LoVo (cell line): Measurements from ENCODE around the gene AADAC.
A peak's percentile ranks its signal among the peaks of the same experiment; 100 is the strongest.
"Not testable (repeated sequence)": the region's sequence is repeated elsewhere in the genome, so short reads cannot be mapped to it uniquely, and the experiment has no call there.

ENCODE experiments used
- DNase-seq: peaks from one replicate; pipeline ENCODE4 v3.0.0-alpha.2; 2016; ENCODE audit warnings: low spot score

The AADAC gene

DNA sequence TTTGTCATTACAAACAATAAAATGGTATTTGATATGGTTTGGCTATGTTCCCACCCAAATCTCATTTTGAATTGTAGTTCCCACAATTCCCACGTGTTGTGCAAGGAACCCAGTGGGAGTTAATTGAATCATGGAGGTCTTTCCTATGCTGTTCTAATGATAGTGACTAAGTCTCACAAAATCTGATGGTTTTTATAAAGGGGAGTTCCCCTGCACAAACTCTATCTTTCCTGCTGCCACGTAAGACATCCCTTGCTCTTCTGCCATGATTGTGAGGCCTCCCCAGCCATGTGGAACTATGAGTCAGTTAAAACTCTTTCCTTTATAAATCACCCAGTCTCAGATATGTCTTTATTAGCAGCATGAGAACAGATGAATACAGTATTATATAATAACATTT is 15.4 kb upstream of the AADAC start:
- no peak for DNase-seq

DNA sequence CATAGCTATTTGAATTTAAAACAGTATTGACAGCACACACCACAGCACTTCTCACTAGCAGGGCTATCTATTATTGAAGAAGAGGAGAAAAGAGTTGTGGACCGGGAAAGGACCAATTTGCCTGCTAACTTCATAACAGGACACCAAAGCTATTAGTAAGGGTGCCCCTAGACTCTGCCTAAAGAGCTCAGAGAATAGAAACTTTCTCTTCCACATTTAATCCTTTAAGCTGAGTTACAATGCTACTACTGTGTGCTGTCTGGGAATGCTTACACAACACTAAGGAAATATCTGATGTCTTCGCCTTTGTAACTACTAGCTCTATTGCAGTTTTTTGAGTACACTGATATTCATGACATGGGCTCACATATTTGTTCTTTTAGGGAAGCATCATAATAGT is 13.5 kb upstream of the AADAC start:
- DNase-seq, result no peak

DNA sequence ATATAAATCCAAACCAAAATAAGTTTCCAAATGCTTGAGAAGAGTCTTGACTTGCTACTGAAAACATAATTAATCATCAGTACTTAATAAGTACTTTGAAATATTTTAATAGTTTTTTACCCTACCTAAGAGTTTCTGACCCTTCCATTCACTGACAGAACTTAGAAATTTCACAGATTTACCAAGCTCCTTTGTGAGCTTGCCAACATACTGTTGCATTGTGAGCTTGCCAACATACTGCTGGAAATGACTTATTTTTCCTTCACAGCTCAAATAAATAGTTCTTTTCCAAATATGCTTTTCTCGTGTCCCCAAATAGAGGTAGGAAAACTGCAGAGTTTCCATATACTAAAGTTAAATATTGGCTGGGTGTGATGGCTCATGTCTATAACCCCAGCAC is 9.6 kb upstream of the AADAC start:
- no peak for DNase-seq

DNA sequence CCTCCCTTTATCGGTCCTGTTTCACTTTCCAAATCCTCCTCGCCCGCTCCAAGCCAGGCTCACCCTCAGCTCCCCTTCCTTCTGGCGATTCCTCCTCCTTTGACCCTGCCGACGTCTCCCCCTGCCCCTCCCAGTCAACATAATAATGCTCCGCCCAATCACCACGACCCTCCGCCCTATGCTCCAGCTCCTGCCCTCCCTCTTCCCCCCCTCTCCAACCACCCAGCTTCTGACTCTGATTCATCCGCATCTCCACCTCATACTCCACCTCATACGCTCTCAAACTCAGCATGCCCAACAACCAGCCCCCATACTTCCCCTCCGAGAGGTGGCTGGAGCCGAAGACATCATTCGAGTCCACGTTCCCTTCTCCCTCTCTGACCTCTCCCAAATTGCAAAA is 7.1 kb upstream of the AADAC start:
- no peak for DNase-seq

DNA sequence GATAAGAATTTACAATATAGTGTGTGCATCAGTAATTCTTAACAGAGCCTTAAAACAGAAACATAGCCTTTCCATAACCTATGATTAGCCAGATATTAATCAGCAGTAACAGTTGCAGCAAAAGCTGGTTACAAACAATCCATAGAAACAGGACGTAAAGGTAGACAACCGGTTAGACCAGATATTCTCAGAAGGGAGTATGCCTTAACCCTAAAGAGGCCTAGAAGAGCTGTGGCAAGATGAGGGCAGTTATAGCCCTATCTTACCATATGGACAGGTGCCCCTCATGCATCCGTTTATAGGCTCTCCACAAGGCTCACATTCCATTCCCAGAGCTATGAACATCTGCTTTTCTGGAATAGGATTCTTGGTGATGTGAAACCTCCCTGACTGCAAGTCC is 5.0 kb upstream of the AADAC start:
- DNase-seq, result not testable (repeated sequence)

DNA sequence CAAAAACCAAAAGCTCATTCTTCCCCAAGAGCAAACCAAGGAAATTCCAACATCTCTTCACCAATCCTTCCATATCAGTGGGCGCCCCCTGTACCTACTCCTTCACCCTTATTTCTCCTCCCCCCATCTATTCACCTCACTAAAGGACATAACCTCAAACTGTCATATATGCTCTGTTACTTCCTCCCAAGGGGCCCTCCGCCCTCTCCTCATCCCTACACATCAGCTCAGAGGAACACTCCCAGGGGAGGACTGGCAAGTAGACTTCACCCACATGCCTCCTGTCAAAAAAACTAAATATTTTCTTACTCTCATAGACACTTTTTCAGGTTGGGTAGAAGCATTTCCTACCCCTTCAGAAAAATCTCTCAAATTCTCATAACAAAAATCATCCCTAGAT is 2.4 kb upstream of the AADAC start:
- DNase-seq, result no peak

DNA sequence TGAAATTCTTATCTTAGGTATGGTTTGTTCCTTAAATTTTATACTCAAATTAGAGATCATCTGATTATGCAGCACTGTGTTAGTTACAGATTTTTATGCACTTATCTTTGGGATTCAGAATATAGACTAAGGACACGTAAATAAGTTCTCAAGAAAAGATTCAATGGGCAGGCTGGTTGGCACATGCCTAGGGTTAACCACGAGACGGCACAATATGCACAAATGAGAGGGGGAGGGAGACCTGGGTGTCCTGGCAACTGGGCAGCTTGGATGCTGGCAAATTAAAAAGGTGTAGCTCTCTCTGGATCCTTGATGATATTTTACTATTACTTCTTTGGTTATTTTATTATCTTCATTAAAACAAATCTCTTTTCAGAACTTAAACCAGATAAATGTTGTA is 672 bp downstream of the AADAC start:
- no peak for DNase-seq

DNA sequence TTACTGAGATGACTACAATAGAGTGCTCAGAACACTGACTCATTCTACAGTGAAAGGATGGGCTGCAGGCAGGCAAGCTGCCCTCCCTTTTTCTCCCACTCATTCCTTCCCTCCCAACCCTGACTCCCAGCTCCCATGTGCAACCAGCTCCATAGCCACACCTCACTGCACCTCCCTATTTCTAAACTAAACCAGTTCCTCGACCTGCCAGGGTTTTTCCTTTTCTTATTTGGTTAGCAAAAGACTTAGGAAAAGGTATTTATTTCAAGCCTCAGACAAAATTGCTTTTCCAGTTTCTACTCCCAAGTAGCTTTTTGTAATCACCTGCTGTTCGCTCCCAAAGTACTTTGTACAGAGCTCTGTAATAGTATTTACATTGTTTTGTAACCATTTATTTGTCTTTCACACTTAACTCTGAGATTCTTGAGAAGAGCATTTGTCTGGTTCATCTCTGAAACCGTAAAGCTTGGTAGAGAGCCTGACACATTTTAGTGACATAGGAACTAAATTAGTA is 2.2 kb downstream of the AADAC start:
- peak; percentile 38 for DNase-seq

DNA sequence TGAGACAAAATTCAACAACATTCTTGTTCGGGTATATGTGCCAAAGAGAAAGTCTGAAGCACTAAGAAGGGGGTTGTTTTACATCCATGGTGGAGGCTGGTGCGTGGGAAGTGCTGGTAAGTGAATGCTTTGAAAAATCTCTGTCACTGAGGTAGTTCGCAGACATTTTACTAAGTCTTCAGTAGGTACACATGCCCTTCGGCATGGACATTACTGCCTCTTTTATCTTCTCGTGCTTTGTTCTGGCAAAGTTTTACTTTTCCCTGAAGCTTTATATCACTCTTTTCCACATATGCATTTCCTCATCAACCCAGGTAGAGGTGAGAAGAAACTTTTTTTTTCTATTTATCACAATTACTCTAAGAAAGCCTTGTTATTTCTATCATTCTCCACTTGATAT is 3.6 kb downstream of the AADAC start:
- no peak for DNase-seq

DNA sequence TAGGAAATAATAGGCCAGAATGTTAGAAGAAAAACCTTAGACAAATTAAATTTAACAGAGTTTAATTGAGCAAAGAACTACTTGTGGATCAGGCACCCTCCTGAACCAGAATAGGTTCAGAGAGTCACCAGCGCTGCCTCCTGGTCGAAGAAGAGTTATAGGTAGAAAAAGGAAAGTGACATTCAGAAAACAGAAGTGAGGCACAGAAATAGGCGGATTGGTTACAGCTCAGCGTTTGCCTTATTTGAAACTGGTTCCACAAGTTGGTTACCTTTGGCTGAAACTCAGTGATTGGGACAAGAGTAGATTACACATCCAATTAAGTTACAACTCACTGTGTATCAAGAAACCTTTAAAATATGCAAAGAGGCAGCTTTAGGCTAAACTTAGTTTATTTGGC is 4.4 kb downstream of the AADAC start:
- DNase-seq, result no peak

DNA sequence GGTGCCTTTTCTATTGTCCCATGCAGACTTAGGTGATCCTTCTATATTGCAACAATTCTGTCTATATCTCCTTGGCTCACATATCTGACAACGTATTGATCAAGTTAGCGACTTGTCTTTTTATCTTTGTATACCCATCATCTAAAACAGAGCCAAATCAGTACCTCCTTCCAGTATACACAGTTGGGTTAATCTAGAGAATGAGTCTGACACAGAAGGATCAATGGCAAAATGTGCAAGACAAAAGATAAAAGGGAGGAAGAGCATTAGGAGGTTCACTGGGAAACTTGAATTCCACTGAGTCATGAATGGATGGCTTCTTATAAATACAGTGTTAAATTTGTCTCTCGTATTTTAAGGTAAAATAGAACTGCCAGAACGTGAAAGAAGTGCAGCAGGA is 6.0 kb downstream of the AADAC start:
- DNase-seq, result no peak

DNA sequence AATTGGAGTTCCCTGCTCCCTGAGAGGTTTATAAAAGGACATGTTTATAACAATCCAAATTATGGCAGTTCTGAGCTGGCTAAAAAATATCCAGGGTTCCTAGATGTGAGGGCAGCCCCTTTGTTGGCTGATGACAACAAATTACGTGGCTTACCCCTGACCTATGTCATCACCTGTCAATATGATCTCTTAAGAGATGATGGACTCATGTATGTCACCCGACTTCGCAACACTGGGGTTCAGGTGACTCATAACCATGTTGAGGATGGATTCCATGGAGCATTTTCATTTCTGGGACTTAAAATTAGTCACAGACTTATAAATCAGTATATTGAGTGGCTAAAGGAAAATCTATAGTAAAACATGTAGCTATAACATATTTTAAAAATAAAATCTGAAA is 13.9 kb downstream of the AADAC start:
- DNase-seq, result no peak

DNA sequence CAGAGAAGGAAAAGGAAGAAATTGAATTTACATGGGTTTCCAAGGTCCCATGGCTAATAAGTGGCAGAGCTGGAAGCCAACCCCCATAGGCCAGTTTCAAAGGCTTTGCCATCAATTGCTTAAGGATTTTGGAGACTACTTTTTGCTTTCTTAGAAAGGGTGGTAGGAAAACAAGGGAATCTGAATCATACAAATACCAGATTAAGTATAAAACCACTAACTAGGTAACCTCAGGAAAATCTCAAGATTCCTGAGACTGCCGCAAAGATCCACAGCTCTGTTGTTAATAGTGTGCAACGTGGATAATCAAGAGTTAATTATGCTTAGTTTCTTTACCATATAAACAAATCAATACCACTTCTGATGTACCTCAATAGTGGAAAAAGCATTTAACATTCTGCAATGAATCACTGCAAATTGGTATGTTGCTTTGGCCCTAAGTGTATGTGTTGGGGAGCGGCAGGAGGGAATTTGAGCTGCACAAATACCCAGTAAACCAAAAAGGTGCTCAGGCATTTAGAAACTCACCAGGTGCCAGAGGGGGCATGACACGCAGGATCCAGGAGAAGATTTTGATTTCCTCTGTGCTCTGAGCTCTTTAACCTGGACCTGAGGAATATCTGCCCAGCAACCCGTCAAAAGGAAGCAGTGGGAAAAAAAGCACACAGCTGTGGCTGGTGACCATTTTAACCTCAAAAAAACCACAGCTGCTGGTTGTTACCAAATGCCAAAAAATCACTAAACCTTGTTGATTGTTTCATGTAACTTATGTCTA is 22.0 kb downstream of the AADAC start:
- DNase-seq, result no peak

DNA sequence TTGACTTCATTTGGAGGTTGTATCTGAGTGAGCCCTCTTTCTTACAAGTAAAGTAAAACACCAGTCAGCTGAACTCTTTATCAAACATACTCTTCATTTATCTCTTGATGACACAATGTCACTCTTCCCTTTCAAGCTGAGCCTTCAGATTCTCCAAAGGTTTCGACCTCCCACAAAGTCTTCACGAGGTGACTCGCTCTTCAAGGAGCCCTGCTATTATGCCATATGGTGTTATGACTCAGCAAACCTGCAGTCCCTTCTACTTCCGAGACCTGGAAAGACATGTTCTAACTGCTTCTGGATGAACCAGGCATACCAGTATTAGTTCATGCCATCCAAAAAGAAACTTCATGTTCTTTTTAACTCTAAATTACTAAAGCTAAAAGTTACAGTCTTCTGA is 23.1 kb downstream of the AADAC start:
- peak; percentile 75 for DNase-seq

DNA sequence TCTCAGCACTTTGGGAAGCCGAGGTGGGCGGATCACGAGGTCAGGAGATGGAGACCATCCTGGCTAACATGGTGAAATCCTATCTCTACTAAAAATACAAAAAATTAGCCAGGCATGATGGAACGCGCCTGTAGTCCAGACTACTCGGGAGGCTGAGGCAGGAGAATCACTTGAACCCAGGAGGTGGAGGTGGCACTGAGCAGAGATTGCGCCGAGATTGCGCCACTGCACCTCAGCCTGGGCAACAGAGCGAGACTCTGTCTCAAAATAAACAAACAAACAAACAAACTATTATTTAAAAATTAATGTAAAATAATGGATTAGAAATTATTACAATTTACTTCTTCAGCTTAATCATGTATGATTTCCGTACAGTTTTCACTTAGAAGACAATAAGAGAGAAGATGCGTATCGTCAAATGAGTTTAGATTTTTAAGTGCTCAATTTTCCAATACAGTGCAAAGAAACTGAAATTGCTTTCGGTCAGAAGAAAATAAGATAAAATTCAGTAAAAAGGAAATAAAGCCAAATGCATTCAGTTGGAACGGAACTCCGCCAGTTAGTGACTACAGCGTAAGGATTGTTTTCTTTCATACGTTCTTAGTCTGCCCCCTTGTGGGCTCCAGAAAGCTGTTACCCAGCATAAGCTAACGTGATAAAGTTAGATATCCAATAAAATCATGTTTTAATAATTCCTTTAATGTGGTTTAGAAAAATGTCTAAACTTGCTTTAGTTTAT is 24.8 kb downstream of the AADAC start:
- peak; percentile 80 for DNase-seq

DNA sequence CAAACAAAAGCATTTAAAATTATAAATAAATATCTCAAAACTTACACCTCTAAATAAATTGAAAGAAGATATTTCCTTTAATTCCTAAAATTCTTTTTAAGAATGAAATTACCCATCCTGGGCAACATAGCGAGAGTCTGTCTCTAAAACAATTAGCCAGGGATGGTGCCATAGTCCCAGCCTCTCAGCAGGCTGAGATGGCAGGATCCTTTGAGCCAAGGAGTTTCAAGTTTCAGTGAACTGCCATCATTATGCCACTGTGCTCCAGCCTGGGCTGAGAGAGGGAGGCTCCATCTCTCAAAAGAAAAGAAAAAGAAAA is 25.4 kb downstream of the AADAC start:
- DNase-seq, result no peak

DNA sequence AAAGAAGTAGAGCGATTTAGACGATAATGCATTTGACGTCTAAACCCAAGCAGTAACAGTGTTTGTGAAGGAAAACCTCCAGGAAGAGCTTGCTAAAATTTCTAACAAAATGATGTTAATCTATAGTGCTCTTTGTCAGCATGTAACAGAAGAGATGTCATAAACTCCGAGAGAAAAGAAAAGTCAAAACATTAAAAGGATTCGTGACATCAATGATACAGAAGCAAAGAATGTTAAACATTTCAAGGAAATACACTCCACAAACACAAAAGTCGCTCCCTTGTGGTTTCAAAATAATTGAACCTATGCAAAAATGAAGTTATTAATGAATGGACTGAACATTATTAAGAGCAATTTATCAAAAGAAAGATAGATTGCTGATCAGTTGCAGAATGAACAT is 27.9 kb downstream of the AADAC start:
- no peak for DNase-seq

DNA sequence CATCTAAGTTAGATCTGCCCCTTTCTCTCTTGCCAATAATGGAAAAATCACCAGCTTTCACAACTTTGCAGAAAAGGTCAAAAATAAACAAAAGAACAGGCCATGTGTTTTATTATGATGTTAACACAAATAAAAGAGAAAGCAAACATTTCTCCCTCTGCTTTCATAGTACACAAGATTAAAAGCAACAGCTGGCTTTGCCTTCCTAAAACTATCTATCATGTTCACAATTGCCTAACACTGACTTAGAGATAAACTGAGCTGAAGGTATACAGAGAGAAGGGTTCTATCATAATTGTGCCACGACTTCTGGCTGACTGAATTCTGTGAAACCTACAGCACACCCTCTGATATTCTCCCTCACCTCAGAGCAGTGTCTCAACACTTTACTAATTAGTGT is 29.4 kb downstream of the AADAC start:
- no peak for DNase-seq

DNA sequence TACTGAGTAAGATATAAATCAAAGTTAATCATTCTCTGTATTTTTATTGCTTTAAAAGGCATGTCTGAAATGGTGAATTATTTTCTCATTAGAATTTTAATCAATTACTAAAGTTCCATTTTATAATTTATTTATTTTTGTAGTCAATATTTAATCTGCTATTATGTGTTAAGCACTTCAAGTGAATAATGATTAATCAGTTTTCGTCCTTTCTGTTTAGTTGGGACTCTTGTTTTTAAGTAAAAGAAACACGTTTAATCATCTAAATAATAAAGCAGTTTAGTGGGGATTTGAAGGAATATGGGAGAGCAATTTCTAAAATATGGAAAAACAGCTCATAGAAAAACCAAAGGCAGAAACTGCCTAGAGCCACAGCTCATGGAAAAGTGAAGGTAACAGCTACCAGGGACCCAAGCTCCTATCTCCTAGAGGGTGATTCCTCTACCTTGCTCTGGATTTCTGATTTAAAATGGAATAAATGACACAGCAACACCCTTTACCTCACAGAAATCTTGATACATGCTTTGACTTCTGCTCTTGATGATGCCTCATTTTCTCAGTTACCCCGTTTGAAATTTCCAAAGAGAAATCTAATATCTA is 31.5 kb downstream of the AADAC start:
- no peak for DNase-seq

DNA sequence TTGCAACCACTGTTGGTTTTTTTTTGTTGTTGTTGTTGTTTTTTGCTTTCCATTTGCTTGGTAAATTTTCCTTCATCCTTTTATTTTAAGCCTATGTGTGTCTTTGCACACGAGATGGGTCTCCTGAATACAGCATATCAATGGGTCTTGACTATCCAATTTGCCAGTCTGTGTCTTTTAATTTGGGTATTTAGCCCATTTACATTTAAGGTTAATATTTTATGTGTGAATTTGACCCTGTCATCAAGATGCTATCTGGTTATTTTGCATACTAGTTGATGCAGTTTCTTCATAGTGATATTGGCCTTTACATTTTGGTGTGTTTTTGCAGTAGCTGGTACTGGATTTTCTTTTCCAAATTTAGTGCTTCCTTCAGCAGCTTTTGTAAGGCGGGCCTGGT is 36.1 kb downstream of the AADAC start:
- not testable (repeated sequence) for DNase-seq

DNA sequence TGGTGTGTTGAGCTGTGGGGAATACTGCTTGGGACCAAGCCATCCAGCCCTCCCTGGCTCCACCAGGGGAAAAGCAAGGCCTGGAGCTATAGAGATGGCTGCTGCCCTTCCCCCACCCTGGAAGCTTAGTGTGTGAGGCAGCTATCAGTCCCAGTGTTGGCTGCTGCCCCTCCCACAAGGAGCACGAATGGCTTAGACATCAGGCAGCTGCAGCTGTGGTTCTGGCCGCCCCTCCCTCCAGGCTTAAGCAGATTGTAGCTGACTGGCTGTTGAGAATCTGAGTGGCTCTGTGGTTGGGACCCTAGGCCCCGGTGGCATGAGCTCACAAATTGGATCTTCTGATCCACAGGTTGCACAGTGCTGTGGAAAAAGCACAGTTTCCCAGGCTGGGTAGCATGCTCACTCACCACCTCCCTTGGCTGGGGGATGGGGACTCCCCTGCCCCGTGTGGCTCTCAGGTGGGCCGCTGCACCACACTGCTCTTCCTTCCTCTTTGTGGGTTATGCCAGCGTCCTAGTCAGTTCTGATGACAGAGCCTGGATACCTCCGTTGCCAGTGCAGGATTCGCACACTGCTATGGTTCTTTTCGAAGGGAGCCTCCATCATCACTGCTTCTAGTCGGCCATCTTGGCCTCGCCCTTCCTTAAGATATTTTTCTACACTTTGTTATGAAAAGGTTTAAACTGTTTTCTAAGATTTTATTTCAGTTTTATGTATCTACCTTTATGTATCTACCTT is 38.3 kb downstream of the AADAC start:
- DNase-seq, result no peak

DNA sequence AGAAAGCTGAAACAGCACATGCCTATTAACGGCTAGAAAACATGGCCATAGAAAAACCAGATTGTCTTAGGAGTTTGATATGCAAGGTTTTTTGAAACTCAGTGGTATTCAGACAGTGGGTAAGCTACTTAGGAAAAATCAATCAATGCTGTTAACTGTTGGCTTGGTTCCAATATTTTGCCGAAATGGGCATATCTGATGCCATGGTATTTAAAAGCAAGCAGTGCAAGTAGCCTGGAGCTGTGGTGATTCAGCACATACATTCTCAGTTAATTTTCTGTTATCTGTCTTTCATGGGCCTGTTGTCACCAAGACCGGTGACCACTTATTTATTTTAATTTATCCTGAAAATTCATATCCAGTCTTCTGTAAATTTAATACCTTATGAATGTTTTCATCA is 42.2 kb downstream of the AADAC start:
- no peak for DNase-seq

DNA sequence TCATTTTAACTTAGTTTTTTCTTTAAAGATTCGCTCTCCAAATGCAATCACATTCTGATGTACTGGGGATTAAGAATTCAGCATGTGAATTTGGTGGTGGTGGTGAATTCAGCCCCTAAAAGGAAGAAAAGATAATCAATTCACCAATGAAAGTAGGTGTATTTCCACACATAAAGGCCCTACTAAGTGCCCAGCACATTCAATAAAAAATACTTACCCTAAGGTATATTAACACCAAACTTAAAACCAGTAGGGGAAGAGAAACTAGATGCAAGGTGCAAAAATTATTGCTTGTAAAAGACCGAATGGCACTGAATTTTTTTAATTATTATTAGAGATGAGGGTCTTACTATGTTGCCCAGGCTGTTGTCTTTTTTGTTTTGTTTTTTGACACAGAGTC is 42.7 kb downstream of the AADAC start:
- no peak for DNase-seq
